Measurements from ENCODE around the gene PDK1. TPM values are rescaled to one million over a fixed set of nuclear protein-coding genes. Genes with fewer than 3 reads are reported as not detected.

PDK1 gene
- total RNA-seq, 2 donors from 2014 or later, result 6.2 to 14.4 TPM

GRCh38 chr2:172562298-172562697, 6.4 kb downstream of the PDK1 start:
- Histone ChIP-seq H3K36me3 (no peaks in the 10 kb centered on the region), H3K4me1 (replicated peaks) (no peaks in the 10 kb centered on the region), H3K27me3 (replicated peaks; ENCODE audit: insufficient read depth) (no peaks in the 10 kb centered on the region), H3K4me3 (no peak overlapping the region), H3K9me3 (no peaks in the 10 kb centered on the region), H3K27ac (no peak overlapping the region)
- intact Hi-C loops (cut with DNase I), result no loop called here
- DNase-seq (ENCODE audit: low spot score), result no peak
- no peak for TF ChIP-seq POLR2A (IDR thresholded peaks at IDR 0.05)
- no peak for TF ChIP-seq POLR2AphosphoS5 (IDR thresholded peaks at IDR 0.05)
- TF ChIP-seq CTCF (IDR thresholded peaks at IDR 0.05), result no peak
- 93% methylated on average over 1 of the region's 1 CpG for WGBS

- intact Hi-C loops (cut with DNase I), result no loop called here
- H3K36me3 ChIP-seq, result no peaks in the 10 kb centered on the region
- 88% methylated on average over 5 of the region's 5 CpGs for WGBS
These were observed 8.5 kb downstream of the PDK1 start for GRCh38 chr2:172564376-172564775.

GRCh38 chr2:172571245-172571644, 15.4 kb downstream of the PDK1 start:
- Histone ChIP-seq H3K27ac (no peak overlapping the region), H3K4me1 (replicated peaks) (no peaks in the 10 kb centered on the region), H3K9me3 (no peaks in the 10 kb centered on the region), H3K4me3 (no peak overlapping the region), H3K27me3 (replicated peaks; ENCODE audit: insufficient read depth) (no peaks in the 10 kb centered on the region), H3K36me3 (peaks cover 0 to 4% of the 10 kb centered on the region in 2 donors)
- DNase-seq (ENCODE audit: low spot score), result no peak
- no peak for TF ChIP-seq CTCF (IDR thresholded peaks at IDR 0.05)
- no peak for TF ChIP-seq POLR2A (IDR thresholded peaks at IDR 0.05)
- TF ChIP-seq POLR2AphosphoS5 (IDR thresholded peaks at IDR 0.05), result no peak
- intact Hi-C loops (cut with DNase I), result no loop called here

More at GRCh38 chr2:172564376-172564775, 8.5 kb downstream of the PDK1 start:
- Histone ChIP-seq H3K4me3 (no peak overlapping the region), H3K27ac (no peak overlapping the region), H3K27me3 (replicated peaks; ENCODE audit: insufficient read depth) (no peaks in the 10 kb centered on the region), H3K9me3 (no peaks in the 10 kb centered on the region), H3K4me1 (replicated peaks) (no peaks in the 10 kb centered on the region)
- no peak for TF ChIP-seq POLR2AphosphoS5 (IDR thresholded peaks at IDR 0.05)
- no peak for TF ChIP-seq CTCF (IDR thresholded peaks at IDR 0.05)
- TF ChIP-seq POLR2A (IDR thresholded peaks at IDR 0.05), result no peak
- no peak for DNase-seq (ENCODE audit: low spot score)

- Histone ChIP-seq H3K4me3 (no peak overlapping the region), H3K27me3 (replicated peaks; ENCODE audit: insufficient read depth) (no peaks in the 10 kb centered on the region), H3K27ac (no peak overlapping the region), H3K9me3 (no peaks in the 10 kb centered on the region), H3K36me3 (peaks cover 0 to 4% of the 10 kb centered on the region in 2 donors), H3K4me1 (replicated peaks) (no peaks in the 10 kb centered on the region)
- TF ChIP-seq POLR2AphosphoS5 (IDR thresholded peaks at IDR 0.05), result no peak
- TF ChIP-seq CTCF (IDR thresholded peaks at IDR 0.05), result no peak
- no peak for TF ChIP-seq POLR2A (IDR thresholded peaks at IDR 0.05)
- intact Hi-C loops (cut with DNase I), result no loop called here
- 76% methylated on average over 2 of the region's 2 CpGs for WGBS
- no peak for DNase-seq (ENCODE audit: low spot score)
These were observed 17.1 kb downstream of the PDK1 start for GRCh38 chr2:172572981-172573380.

GRCh38 chr2:172574965-172575364, 19.1 kb downstream of the PDK1 start:
- Histone ChIP-seq H3K4me1 (replicated peaks) (no peaks in the 10 kb centered on the region), H3K36me3 (peaks cover 0 to 4% of the 10 kb centered on the region in 2 donors), H3K9me3 (no peaks in the 10 kb centered on the region), H3K27ac (no peak overlapping the region), H3K4me3 (no peak overlapping the region), H3K27me3 (replicated peaks; ENCODE audit: insufficient read depth) (no peaks in the 10 kb centered on the region)
- no peak for TF ChIP-seq POLR2A (IDR thresholded peaks at IDR 0.05)
- no peak for TF ChIP-seq POLR2AphosphoS5 (IDR thresholded peaks at IDR 0.05)
- TF ChIP-seq CTCF (IDR thresholded peaks at IDR 0.05), result no peak
- WGBS, result 95% methylated on average over 1 of the region's 1 CpG
- intact Hi-C loops (cut with DNase I), result no loop called here
- DNase-seq (ENCODE audit: low spot score), result no peak
